Bronchial epithelial cell (primary cell): Measurements from ENCODE around the gene C3orf20. TPM values are rescaled to one million over a fixed set of nuclear protein-coding genes. Genes with fewer than 3 reads are reported as not detected.

Experiments
- DNase-seq: peaks from one replicate; pipeline ENCODE4 v3.0.0-alpha.2; 2010; ENCODE audit warnings: low read depth
- FAIRE-seq: peaks from 2 replicates; lab custom pipeline; 2011; peaks lifted over from hg19 to GRCh38; lab: Jason Lieb, UNC
- H3K27me3 ChIP-seq: 2 replicates; pipeline ENCODE4 v1.5.1; 2011; ENCODE audit warnings: low read length; ENCODE audit not compliant: control insufficient read depth, insufficient read depth
- H3K36me3 ChIP-seq: 2 replicates; pipeline ENCODE4 v1.5.1; 2011; ENCODE audit warnings: low read length; ENCODE audit not compliant: control insufficient read depth, insufficient read depth
- H3K4me3 ChIP-seq: 2 replicates; pipeline ENCODE4 v1.5.1; 2011; ENCODE audit warnings: mild to moderate bottlenecking, low read depth, low read length, control low read depth
- total RNA-seq: library from RNA; depleted of rRNA; stranded (reverse); fragments of >200 nt; gene quantifications from 2 replicates; pipeline ENCODE4 v1.2.1, GENCODE V29; 2014
- TF ChIP-seq, protein P1 (sequence below): IDR thresholded peaks from 2 replicates; pipeline ENCODE4 v1.5.1; 2011; ENCODE audit warnings: mild to moderate bottlenecking, moderate library complexity, low read length, control low read depth, inconsistent platforms; ENCODE audit not compliant: insufficient read depth, severe bottlenecking

The C3orf20 gene
- total RNA-seq, 1 donor from 2014 or later, result under 0.01 TPM

DNA sequence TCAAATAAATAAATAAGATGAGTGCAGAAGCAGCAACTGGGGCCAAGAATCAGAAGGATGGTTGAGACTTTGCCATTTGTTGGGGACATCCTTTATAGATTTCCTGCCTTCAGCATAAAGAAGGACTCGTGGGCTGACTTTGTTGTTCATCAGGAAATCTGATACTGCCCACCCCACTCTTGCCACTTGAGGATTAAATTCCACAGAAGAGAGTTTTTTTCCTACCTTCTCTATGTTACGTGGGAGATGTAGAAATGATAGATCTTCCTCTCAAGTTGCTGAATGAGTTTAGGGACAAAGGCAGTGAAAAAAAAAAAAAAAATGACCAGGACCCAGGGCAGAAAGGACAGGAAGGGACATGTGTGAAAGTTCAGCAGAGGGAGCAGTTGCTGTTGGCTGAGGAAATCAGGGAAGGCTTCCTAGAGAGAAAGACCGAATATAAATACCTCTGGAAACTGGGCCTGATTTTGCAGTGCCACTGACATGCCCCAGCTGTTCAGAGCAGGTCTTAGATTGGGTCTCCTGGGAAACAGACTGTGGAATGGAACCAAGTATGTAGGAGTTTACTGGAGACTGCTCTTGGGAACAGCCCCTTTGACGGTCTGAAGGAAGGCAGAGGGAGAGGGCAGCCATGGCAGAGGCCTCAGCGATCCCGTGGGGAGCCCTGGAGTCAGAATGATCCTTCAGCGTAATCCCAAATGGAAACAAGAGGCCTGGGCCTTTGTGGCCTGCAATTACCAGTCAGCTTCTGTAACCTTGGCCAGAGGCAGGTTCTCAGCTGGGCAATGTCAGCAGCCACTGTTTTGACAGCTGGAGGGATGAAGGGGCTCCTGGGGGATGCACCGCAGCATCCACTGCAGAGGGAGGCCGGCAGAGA lies 50.9 kb downstream of the C3orf20 start:
- DNase-seq (no peak), FAIRE-seq (no peak)
- no peaks in the 10 kb centered on the region for H3K36me3 ChIP-seq
- no peaks in the 10 kb centered on the region for H3K27me3 ChIP-seq
- no peak overlapping the region for H3K4me3 ChIP-seq
- TF ChIP-seq, protein P1, sequence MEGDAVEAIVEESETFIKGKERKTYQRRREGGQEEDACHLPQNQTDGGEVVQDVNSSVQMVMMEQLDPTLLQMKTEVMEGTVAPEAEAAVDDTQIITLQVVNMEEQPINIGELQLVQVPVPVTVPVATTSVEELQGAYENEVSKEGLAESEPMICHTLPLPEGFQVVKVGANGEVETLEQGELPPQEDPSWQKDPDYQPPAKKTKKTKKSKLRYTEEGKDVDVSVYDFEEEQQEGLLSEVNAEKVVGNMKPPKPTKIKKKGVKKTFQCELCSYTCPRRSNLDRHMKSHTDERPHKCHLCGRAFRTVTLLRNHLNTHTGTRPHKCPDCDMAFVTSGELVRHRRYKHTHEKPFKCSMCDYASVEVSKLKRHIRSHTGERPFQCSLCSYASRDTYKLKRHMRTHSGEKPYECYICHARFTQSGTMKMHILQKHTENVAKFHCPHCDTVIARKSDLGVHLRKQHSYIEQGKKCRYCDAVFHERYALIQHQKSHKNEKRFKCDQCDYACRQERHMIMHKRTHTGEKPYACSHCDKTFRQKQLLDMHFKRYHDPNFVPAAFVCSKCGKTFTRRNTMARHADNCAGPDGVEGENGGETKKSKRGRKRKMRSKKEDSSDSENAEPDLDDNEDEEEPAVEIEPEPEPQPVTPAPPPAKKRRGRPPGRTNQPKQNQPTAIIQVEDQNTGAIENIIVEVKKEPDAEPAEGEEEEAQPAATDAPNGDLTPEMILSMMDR, result no peak

DNA sequence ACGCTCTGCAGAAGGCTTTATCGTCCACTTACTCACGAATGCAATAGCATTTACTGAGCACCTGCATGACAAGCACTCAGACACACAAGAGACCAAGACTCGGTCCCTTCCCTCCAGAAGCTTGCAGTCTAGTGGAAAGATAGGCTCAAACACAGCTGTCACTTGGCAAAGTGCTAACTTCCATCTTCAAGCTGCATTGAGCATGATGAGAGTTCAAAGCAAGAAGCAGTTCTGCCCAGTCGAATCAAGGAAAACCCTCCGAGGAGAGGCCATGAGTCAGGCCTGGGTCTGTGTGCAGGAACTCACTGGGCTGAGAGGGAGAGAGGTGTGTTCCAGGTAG lies 51.5 kb downstream of the C3orf20 start:
- TF ChIP-seq, protein P1, result no peak
- H3K4me3 ChIP-seq, result no peak overlapping the region
- FAIRE-seq (no peak), DNase-seq (no peak)
- no peaks in the 10 kb centered on the region for H3K36me3 ChIP-seq
- peaks cover under 1% of the 10 kb centered on the region for H3K27me3 ChIP-seq

DNA sequence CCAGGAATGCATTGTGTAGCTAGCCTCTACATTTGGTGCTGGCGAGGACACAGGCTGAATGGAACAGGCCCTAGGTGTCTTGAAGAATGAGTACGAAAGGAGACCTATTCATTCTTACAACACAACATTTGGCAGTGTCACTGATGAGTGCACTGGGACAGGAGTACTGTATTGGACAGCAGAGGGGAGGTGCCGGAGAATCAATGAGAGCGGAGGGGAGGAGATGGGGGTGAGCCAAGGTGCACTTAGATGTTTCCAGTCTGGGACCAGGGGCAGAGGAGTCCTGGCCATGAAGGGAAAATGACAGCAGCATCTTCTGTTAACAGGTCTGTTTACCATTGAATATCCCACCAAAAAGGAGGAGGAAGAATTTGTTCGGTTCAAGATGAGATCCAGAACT lies 53.2 kb downstream of the C3orf20 start:
- TF ChIP-seq, protein P1, result no peak
- H3K27me3 ChIP-seq, result peaks cover 3% of the 10 kb centered on the region
- DNase-seq, result no peak
- H3K4me3 ChIP-seq, result no peak overlapping the region
- no peak for FAIRE-seq
- no peaks in the 10 kb centered on the region for H3K36me3 ChIP-seq

DNA sequence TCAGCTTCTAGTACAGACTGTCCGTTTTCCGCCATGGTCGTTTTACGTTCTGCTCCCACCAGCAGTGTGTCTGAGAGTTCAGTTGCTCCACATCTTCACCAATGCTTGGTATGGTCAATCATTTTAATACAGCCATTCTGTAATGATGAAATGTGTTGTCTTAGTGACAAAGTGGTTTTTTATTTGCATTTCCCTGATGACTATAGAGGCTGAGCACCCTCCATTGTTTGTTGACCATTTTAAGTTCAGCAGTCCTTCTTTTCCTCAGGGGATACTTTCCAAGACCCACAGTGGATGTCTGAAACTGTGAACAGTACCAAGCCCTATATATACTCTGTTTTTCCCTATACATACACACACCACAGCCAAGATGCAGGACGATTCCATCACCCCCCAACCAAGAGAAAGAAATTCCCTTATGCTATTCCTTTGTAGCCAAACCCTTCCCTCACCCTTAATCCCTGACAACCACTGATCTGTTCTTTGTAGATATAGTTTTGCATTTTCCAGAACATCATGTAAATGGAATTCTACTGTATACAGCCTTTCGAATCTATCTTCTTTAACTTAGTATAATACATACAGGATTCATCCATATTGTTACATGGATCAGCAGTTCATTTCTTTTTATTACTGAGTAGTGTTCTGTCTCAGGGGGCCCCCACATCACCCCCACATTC lies 55.9 kb downstream of the C3orf20 start:
- TF ChIP-seq, protein P1, result no peak
- Histone ChIP-seq H3K27me3 (peaks cover 3% of the 10 kb centered on the region), H3K4me3 (no peak overlapping the region), H3K36me3 (no peaks in the 10 kb centered on the region)
- FAIRE-seq, result no peak
- peak; percentile 8 for DNase-seq

DNA sequence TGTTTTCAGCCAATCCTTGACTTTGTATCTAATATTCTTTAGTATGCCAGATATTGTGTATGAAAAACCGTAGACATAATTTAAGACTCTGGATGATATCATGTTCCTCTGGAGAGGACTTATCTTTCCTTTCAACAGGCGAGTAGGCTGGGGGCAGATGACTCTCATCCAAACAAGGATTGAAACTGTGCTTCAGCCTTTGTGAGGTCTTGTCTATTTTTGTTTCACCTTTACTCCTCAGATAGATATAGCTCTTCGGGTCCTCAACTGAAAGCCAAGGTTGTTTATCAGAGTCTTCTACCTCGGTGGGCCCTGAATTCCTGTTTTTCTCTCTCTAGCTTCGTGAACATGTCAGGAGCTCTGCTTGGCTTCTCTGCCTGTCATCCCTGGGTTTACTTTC lies 66.0 kb downstream of the C3orf20 start:
- DNase-seq (no peak), FAIRE-seq (no peak)
- Histone ChIP-seq H3K36me3 (no peaks in the 10 kb centered on the region), H3K4me3 (no peak overlapping the region), H3K27me3 (no peaks in the 10 kb centered on the region)
- TF ChIP-seq, protein P1, result no peak
